Trophoblast cell (in vitro differentiated cells and primary cell): ENCODE data around the gene PLXNA2.

Experiments used
- DNase-seq, 2 donors: peaks; one replicate each; pipeline ENCODE4 v3.0.0-alpha.2; 2016
- H2AFZ ChIP-seq: 2 replicates; pipeline ENCODE4 v1.6.1; 2013; ENCODE audit warnings: low read length, moderate library complexity, mild to moderate bottlenecking; ENCODE audit not compliant: insufficient read depth, poor library complexity
- H2AK5ac ChIP-seq: 2 replicates; pipeline ENCODE4 v1.6.1; 2013; ENCODE audit warnings: mild to moderate bottlenecking, low read length
- H2BK120ac ChIP-seq: 2 replicates; pipeline ENCODE4 v1.6.1; 2013; ENCODE audit warnings: low read length, mild to moderate bottlenecking, moderate library complexity; ENCODE audit not compliant: insufficient read depth, poor library complexity
- H2BK12ac ChIP-seq: 2 replicates; pipeline ENCODE4 v1.6.1; 2013; ENCODE audit warnings: mild to moderate bottlenecking, low read length, moderate library complexity
- H2BK5ac ChIP-seq: 2 replicates; pipeline ENCODE4 v1.6.1; 2013; ENCODE audit warnings: low read length, low read depth, moderate library complexity, mild to moderate bottlenecking; ENCODE audit not compliant: poor library complexity
- H3K14ac ChIP-seq: 2 replicates; pipeline ENCODE4 v1.6.1; 2013; ENCODE audit warnings: mild to moderate bottlenecking, low read length
- H3K18ac ChIP-seq: 2 replicates; pipeline ENCODE4 v1.6.1; 2013; ENCODE audit warnings: mild to moderate bottlenecking, low read length
- H3K23ac ChIP-seq: 2 replicates; pipeline ENCODE4 v1.6.1; 2013; ENCODE audit warnings: low read length
- H3K27ac ChIP-seq: 2 replicates; pipeline ENCODE4 v1.5.1; 2013; ENCODE audit warnings: low read depth, mild to moderate bottlenecking, inconsistent platforms, low read length, moderate library complexity
- H3K27me3 ChIP-seq: 2 replicates; pipeline ENCODE4 v1.6.1; 2013; ENCODE audit warnings: inconsistent platforms, mild to moderate bottlenecking, low read length, moderate library complexity; ENCODE audit not compliant: insufficient read depth
- H3K36me3 ChIP-seq, 2 experiments: 1 replicate in 1 of 2; 2 replicates in 1 of 2; pipeline ENCODE4 v1.6.1; 2013; ENCODE audit warnings: low read length in 2 of 2, mild to moderate bottlenecking in 2 of 2, moderate library complexity in 1 of 2; ENCODE audit not compliant: insufficient read depth in 2 of 2, control insufficient read depth in 1 of 2
- H3K4ac ChIP-seq: 2 replicates; pipeline ENCODE4 v1.6.1; 2013; ENCODE audit warnings: low read depth, mild to moderate bottlenecking, low read length, moderate library complexity
- H3K4me1 ChIP-seq, 2 experiments: 1 replicate in 1 of 2; 2 replicates in 1 of 2; pipeline ENCODE4 v1.6.1; 2013; ENCODE audit warnings: low read length in 2 of 2, mild to moderate bottlenecking in 2 of 2, moderate library complexity in 1 of 2; ENCODE audit not compliant: insufficient read depth in 2 of 2, control insufficient read depth in 1 of 2
- H3K4me2 ChIP-seq: 2 replicates; pipeline ENCODE4 v1.6.1; 2013; ENCODE audit warnings: inconsistent platforms, mild to moderate bottlenecking, low read length, moderate library complexity
- H3K4me3 ChIP-seq: 2 replicates; pipeline ENCODE4 v1.5.1; 2013; ENCODE audit warnings: mild to moderate bottlenecking, low read depth, low read length, inconsistent platforms
- H3K79me1 ChIP-seq: one replicate; pipeline ENCODE4 v1.6.1; 2013; ENCODE audit warnings: low read length
- H3K79me2 ChIP-seq: 2 replicates; pipeline ENCODE4 v1.6.1; 2013; ENCODE audit warnings: low read length, mild to moderate bottlenecking; ENCODE audit not compliant: control insufficient read depth, insufficient read depth, poor library complexity
- H3K9ac ChIP-seq: 2 replicates; pipeline ENCODE4 v1.6.1; 2013; ENCODE audit warnings: mild to moderate bottlenecking, low read length
- H3K9me3 ChIP-seq: 2 replicates; pipeline ENCODE4 v1.6.1; 2013; ENCODE audit warnings: low read depth, mild to moderate bottlenecking, control low read depth, inconsistent platforms, low read length; ENCODE audit not compliant: insufficient read depth
- H4K12ac ChIP-seq: 2 replicates; pipeline ENCODE4 v1.6.1; 2013; ENCODE audit warnings: low read depth, mild to moderate bottlenecking, low read length, moderate library complexity
- H4K8ac ChIP-seq: 2 replicates; pipeline ENCODE4 v1.6.1; 2013; ENCODE audit warnings: low read depth, mild to moderate bottlenecking, low read length, moderate library complexity
- H4K91ac ChIP-seq: one replicate; pipeline ENCODE4 v1.6.1; 2013; ENCODE audit warnings: low read depth, mild to moderate bottlenecking, low read length, moderate library complexity
- WGBS: extraction: QIAGEN DNeasy Blood & Tissue Kit; methylation state at CpG from one replicate; pipeline ENCODE4 v1.1.7; 2013; ENCODE audit warnings: missing lambda C conversion rate; ENCODE audit not compliant: insufficient read length, insufficient coverage; ENCODE audit errors: extremely low coverage; 5-methylcytosine and 5-hydroxymethylcytosine counted together

PLXNA2 gene

GRCh38 chr1:207988326-207989165 is 255.6 kb downstream of the PLXNA2 start:
- DNase-seq, result no peak

GRCh38 chr1:207987164-207987563 is 257.0 kb downstream of the PLXNA2 start:
- Histone ChIP-seq H3K9me3 (peaks cover 3% of the 10 kb centered on the region), H3K4ac (no peak overlapping the region), H3K14ac (no peak overlapping the region), H2AFZ (no peak overlapping the region), H4K8ac (no peak overlapping the region), H4K91ac (no peak overlapping the region), H3K23ac (no peak overlapping the region), H3K79me2 (no peaks in the 10 kb centered on the region), H3K9ac (no peak overlapping the region), H3K4me2 (no peak overlapping the region), H2BK5ac (no peak overlapping the region), H4K12ac (no peak overlapping the region), H3K79me1 (no peaks in the 10 kb centered on the region), H2BK120ac (no peak overlapping the region), H2BK12ac (no peak overlapping the region), H3K4me1 (no peaks in the 10 kb centered on the region), H3K4me3 (no peak overlapping the region), H3K27me3 (no peaks in the 10 kb centered on the region), H3K27ac (no peak overlapping the region), H2AK5ac (no peak overlapping the region), H3K18ac (no peak overlapping the region), H3K36me3 (no peaks in the 10 kb centered on the region)
- no CpG with 5 or more reads among the region's 5 CpGs for WGBS
- no peak for DNase-seq

More at GRCh38 chr1:207988326-207989165, 255.6 kb downstream of the PLXNA2 start:
- H3K27ac ChIP-seq, result no peak overlapping the region
- H2BK12ac ChIP-seq, result no peak overlapping the region
- H3K14ac ChIP-seq, result no peak overlapping the region
- H3K4me3 ChIP-seq, result no peak overlapping the region
- H3K4ac ChIP-seq, result no peak overlapping the region
- no peak overlapping the region for H3K18ac ChIP-seq
- H3K79me1 ChIP-seq, result no peaks in the 10 kb centered on the region
- no peak overlapping the region for H2BK5ac ChIP-seq
- no peaks in the 10 kb centered on the region for H3K36me3 ChIP-seq
- no peaks in the 10 kb centered on the region for H3K4me1 ChIP-seq
- no peak overlapping the region for H2BK120ac ChIP-seq
- no peak overlapping the region for H4K8ac ChIP-seq
- H3K4me2 ChIP-seq, result no peak overlapping the region
- H4K91ac ChIP-seq, result no peak overlapping the region
- H3K9me3 ChIP-seq, result no peaks in the 10 kb centered on the region
- no peak overlapping the region for H3K23ac ChIP-seq
- no peaks in the 10 kb centered on the region for H3K27me3 ChIP-seq
- no CpG with 5 or more reads among the region's 10 CpGs for WGBS
- H2AFZ ChIP-seq, result no peak overlapping the region
- H2AK5ac ChIP-seq, result no peak overlapping the region
- H4K12ac ChIP-seq, result no peak overlapping the region
- no peaks in the 10 kb centered on the region for H3K79me2 ChIP-seq
- H3K9ac ChIP-seq, result no peak overlapping the region

GRCh38 chr1:207985996-207986395 is 258.2 kb downstream of the PLXNA2 start:
- Histone ChIP-seq H3K23ac (no peak overlapping the region), H3K36me3 (no peaks in the 10 kb centered on the region), H3K4me1 (no peaks in the 10 kb centered on the region), H3K79me2 (no peaks in the 10 kb centered on the region), H3K4me3 (no peak overlapping the region), H3K27ac (no peak overlapping the region), H2AK5ac (no peak overlapping the region), H3K9ac (no peak overlapping the region), H4K12ac (no peak overlapping the region), H3K79me1 (no peaks in the 10 kb centered on the region), H3K4ac (no peak overlapping the region), H4K8ac (no peak overlapping the region), H2BK12ac (no peak overlapping the region), H3K18ac (no peak overlapping the region), H3K9me3 (peaks cover 3% of the 10 kb centered on the region), H2BK5ac (no peak overlapping the region), H3K4me2 (no peak overlapping the region), H2AFZ (no peak overlapping the region), H2BK120ac (no peak overlapping the region), H4K91ac (no peak overlapping the region), H3K27me3 (peaks cover 2% of the 10 kb centered on the region), H3K14ac (no peak overlapping the region)
- no peak for DNase-seq
- no CpG with 5 or more reads among the region's 7 CpGs for WGBS

- Histone ChIP-seq H3K9ac (no peak overlapping the region), H3K9me3 (peaks cover 3% of the 10 kb centered on the region), H3K4ac (no peak overlapping the region), H2AK5ac (no peak overlapping the region), H3K79me2 (no peaks in the 10 kb centered on the region), H3K36me3 (no peaks in the 10 kb centered on the region), H2BK12ac (no peak overlapping the region), H3K4me2 (no peak overlapping the region), H2AFZ (no peak overlapping the region), H4K91ac (no peak overlapping the region), H3K27me3 (peaks cover 3% of the 10 kb centered on the region), H3K23ac (no peak overlapping the region), H2BK120ac (no peak overlapping the region), H2BK5ac (no peak overlapping the region), H3K79me1 (no peaks in the 10 kb centered on the region), H4K8ac (no peak overlapping the region), H3K18ac (no peak overlapping the region), H3K14ac (no peak overlapping the region), H3K4me3 (no peak overlapping the region), H4K12ac (no peak overlapping the region), H3K4me1 (no peaks in the 10 kb centered on the region), H3K27ac (no peak overlapping the region)
- DNase-seq, result no peak
- WGBS, result no CpG with 5 or more reads among the region's 4 CpGs
These were observed 259.2 kb downstream of the PLXNA2 start for GRCh38 chr1:207984831-207985572.
